B cell (primary cell): ENCODE measurements around the gene LHX2. TPM values are rescaled to one million over a fixed set of nuclear protein-coding genes. Genes with fewer than 3 reads are reported as not detected.

Experiments used
- ATAC-seq: fragments of 200-7000 bp; cut with Tn5 transposase; one replicate; pipeline ENCODE4 v1.10.0; 2021; ENCODE audit warnings: low read depth, mild to moderate bottlenecking, moderate number of reproducible peaks, moderate library complexity
- CTCF ChIA-PET: fragments of 350-600 bp; sonication (Branson Sonifier 250); formaldehyde crosslinking; loops from one replicate; lab custom pipeline; 2021; ENCODE audit warnings: antibody characterized with exemption, inconsistent platforms; lab: Charles Lee
- POLR2A ChIA-PET: fragments of 350-600 bp; sonication (Branson Sonifier 250); formaldehyde crosslinking; loops from one replicate; lab custom pipeline; 2021; ENCODE audit warnings: antibody characterized with exemption; lab: Charles Lee
- DNase-seq: peaks from one replicate; pipeline ENCODE4 v3.0.0; 2013
- H2AFZ ChIP-seq: 2 replicates; pipeline ENCODE4 v1.6.1; 2012; ENCODE audit warnings: mild to moderate bottlenecking, low read depth, low read length; ENCODE audit not compliant: insufficient read depth, poor library complexity, severe bottlenecking
- H3K27ac ChIP-seq, 2 donors: 1 replicate in 1 of 2; 2 replicates in 1 of 2; pipeline ENCODE4 v1.5.1; 2012 to 2013; ENCODE audit warnings: low read length in 2 of 2, mild to moderate bottlenecking in 2 of 2, moderate library complexity in 1 of 2
- H3K27me3 ChIP-seq, 4 experiments: fragments of 200-600 bp in 1 of 4; sonication (generic) in 1 of 4; replicated peaks in 1 of 4; 1 replicate in 2 of 4; 2 replicates in 2 of 4; pipeline versions ENCODE4 v1.6.1 to v1.7.0; 2013 to 2016; ENCODE audit warnings: low read length in 3 of 4, mild to moderate bottlenecking in 2 of 4, mixed read lengths in 1 of 4, moderate library complexity in 1 of 4; ENCODE audit not compliant: insufficient read depth in 4 of 4, control insufficient read depth in 3 of 4; ENCODE audit errors: control extremely low read depth in 1 of 4
- H3K36me3 ChIP-seq, 2 experiments: replicated peaks in 1 of 2; 1 replicate in 1 of 2; 2 replicates in 1 of 2; pipeline versions ENCODE4 v1.6.1 to v1.7.1; 2013; ENCODE audit warnings: low read length in 1 of 2; ENCODE audit not compliant: insufficient read depth in 2 of 2, control insufficient read depth in 1 of 2; ENCODE audit errors: control extremely low read depth in 1 of 2, extremely low read depth in 1 of 2
- H3K4me1 ChIP-seq, 2 donors: fragments of 200-600 bp in 1 of 2; sonication (generic) in 1 of 2; 1 replicate in 1 of 2; 2 replicates in 1 of 2; pipeline versions ENCODE4 v1.5.1 to v1.6.1; 2013 to 2017; ENCODE audit warnings: low read length in 2 of 2; ENCODE audit not compliant: control insufficient read depth in 2 of 2, insufficient read depth in 2 of 2
- H3K4me2 ChIP-seq: replicated peaks from 2 replicates; pipeline ENCODE3; 2012; ENCODE audit warnings: mild to moderate bottlenecking, low read depth, low read length; ENCODE audit not compliant: poor library complexity, severe bottlenecking
- H3K4me3 ChIP-seq, 5 experiments: fragments of 200-600 bp in 1 of 5; sonication (generic) in 1 of 5; 1 replicate in 3 of 5; 2 replicates in 2 of 5; pipeline versions ENCODE4 v1.5.1 to v1.7.0; 2011 to 2016; ENCODE audit warnings: low read length in 4 of 5, mild to moderate bottlenecking in 4 of 5, low read depth in 2 of 5, control low read depth in 1 of 5, moderate library complexity in 1 of 5; ENCODE audit not compliant: insufficient read depth in 1 of 5; ENCODE audit errors: control extremely low read depth in 1 of 5, extremely low read depth in 1 of 5
- H3K79me2 ChIP-seq: fragments of 200-600 bp; sonication (generic); one replicate; pipeline ENCODE4 v1.6.0; 2016; ENCODE audit warnings: low read length; ENCODE audit not compliant: control insufficient read depth, insufficient read depth
- H3K9ac ChIP-seq: fragments of 200-600 bp; sonication (generic); 2 replicates; pipeline ENCODE4 v1.6.1; 2017; ENCODE audit warnings: mild to moderate bottlenecking, low read length, moderate library complexity
- H3K9me3 ChIP-seq, 3 donors: one replicate each; pipeline versions ENCODE4 v1.6.1 to v1.7.1; 2013; ENCODE audit warnings: low read length in 2 of 3; ENCODE audit not compliant: control insufficient read depth in 2 of 3, insufficient read depth in 1 of 3; ENCODE audit errors: control extremely low read depth in 1 of 3
- H4K20me1 ChIP-seq: 2 replicates; pipeline ENCODE4 v1.6.0; 2012; ENCODE audit warnings: mild to moderate bottlenecking, low read length; ENCODE audit not compliant: insufficient read depth, control insufficient read depth, poor library complexity, severe bottlenecking
- H3K27ac Mint-ChIP-seq: one replicate; pipeline ENCODE4 v1.8.0; 2021; ENCODE audit warnings: mixed read lengths
- H3K27me3 Mint-ChIP-seq: one replicate; pipeline ENCODE4 v1.8.0; 2021; ENCODE audit warnings: mixed read lengths
- H3K4me1 Mint-ChIP-seq: one replicate; pipeline ENCODE4 v1.8.0; 2021; ENCODE audit warnings: mixed read lengths
- H3K4me3 Mint-ChIP-seq: one replicate; pipeline ENCODE4 v1.8.0; 2021; ENCODE audit warnings: mixed read lengths
- H3K9me3 Mint-ChIP-seq: one replicate; pipeline ENCODE4 v1.8.0; 2022; ENCODE audit warnings: mixed read lengths; ENCODE audit not compliant: insufficient read depth
- EZH2 ChIP-seq: IDR thresholded peaks from 2 replicates; pipeline ENCODE4 v1.6.1; 2012; ENCODE audit warnings: borderline replicate concordance, low read depth, mild to moderate bottlenecking, moderate library complexity, low read length; ENCODE audit not compliant: insufficient read depth, poor library complexity, severe bottlenecking
- WGBS: methylation state at CpG from one replicate; pipeline ENCODE4 v1.1.5; 2013; ENCODE audit warnings: missing lambda C conversion rate; ENCODE audit not compliant: insufficient coverage; 5-methylcytosine and 5-hydroxymethylcytosine counted together
- intact Hi-C: fragments of 100-400 bp; cut with micrococcal nuclease; formaldehyde crosslinking; loops from one replicate; pipeline ENCODE4 v1.10.0; 2022
- polyA plus RNA-seq: library from polyadenylated mRNA; depleted of rRNA; stranded (reverse); fragments of >200 nt; gene quantifications from 2 replicates; pipeline ENCODE4 v1.2.3, GENCODE V29; 2012
- total RNA-seq, 2 donors: library from RNA; stranded (reverse); fragments of 120-200 nt in 1 of 2; gene quantifications; 1 replicate in 1 of 2; 2 replicates in 1 of 2; pipeline versions ENCODE4 v1.2.3 to v1.2.4, GENCODE V29; 2013 to 2022
- TF ChIP-seq, protein P1 (sequence below): fragments of 200-600 bp; IDR thresholded peaks from one replicate; pipeline ENCODE4 v1.8.0; 2022; ENCODE audit warnings: antibody characterized with exemption, mild to moderate bottlenecking

The LHX2 gene
- total and polyA plus RNA-seq, 2 donors (not counting 1 experiment from before 2014, with no cell fraction given): 0.66 TPM; not detected in 1

DNA sequence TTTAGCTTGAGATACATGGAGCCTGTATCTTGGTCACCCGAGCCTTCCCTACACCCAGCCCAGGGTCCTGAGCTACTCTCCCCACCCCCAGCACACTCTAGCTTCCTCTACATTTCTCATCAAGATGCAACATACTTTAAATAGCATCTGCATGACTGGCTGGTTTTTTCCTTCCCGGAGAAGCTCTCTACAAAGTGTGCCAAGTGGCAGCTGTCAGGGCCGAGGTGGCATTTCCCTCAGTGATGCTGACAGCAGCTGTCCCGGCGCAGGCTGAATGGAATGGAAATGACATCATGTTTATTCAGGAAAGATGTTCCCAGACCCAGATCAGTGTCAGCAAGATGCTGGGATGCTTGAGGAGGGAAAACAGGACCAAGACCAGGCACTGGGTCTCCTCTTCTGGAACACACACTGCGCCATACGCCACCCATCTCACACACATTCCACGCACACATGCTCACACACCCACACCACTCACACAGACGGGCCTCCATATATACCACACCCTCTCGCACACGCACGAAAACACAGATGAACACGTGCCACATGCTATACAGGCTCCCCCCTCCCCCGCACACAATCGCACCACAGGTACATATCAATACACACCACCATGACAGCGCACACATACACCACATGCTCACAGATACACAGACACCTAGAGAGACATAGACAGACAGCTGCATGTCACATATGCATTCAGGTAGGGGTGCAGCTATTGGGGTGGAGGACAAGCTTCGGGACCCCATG lies 67.8 kb downstream of the LHX2 start:
- H3K27ac ChIP-seq: no peak overlapping the region
- intact Hi-C loops: no loop called here
- H4K20me1 ChIP-seq: no peaks in the 10 kb centered on the region
- no peaks in the 10 kb centered on the region for H3K79me2 ChIP-seq
- Mint-ChIP-seq H3K27me3 (peaks cover 13% of the 10 kb centered on the region), H3K4me1 (no peaks in the 10 kb centered on the region), H3K4me3 (no peak overlapping the region), H3K27ac (no peak overlapping the region), H3K9me3 (no peaks in the 10 kb centered on the region)
- TF ChIP-seq, protein P1, sequence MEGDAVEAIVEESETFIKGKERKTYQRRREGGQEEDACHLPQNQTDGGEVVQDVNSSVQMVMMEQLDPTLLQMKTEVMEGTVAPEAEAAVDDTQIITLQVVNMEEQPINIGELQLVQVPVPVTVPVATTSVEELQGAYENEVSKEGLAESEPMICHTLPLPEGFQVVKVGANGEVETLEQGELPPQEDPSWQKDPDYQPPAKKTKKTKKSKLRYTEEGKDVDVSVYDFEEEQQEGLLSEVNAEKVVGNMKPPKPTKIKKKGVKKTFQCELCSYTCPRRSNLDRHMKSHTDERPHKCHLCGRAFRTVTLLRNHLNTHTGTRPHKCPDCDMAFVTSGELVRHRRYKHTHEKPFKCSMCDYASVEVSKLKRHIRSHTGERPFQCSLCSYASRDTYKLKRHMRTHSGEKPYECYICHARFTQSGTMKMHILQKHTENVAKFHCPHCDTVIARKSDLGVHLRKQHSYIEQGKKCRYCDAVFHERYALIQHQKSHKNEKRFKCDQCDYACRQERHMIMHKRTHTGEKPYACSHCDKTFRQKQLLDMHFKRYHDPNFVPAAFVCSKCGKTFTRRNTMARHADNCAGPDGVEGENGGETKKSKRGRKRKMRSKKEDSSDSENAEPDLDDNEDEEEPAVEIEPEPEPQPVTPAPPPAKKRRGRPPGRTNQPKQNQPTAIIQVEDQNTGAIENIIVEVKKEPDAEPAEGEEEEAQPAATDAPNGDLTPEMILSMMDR: no peak
- TF ChIP-seq EZH2: no peak
- H3K4me1 ChIP-seq: no peaks in the 10 kb centered on the region
- no peak overlapping the region for H3K9ac ChIP-seq
- DNase-seq: no peak
- ChIA-PET CTCF (no interaction called here), POLR2A (no interaction called here)
- H2AFZ ChIP-seq: no peak overlapping the region
- H3K4me2 ChIP-seq: no peak overlapping the region
- 93% methylated on average over 14 of the region's 17 CpGs for WGBS
- H3K4me3 ChIP-seq: no peak overlapping the region
- no peaks in the 10 kb centered on the region for H3K27me3 ChIP-seq
- no peaks in the 10 kb centered on the region for H3K36me3 ChIP-seq
- no peaks in the 10 kb centered on the region for H3K9me3 ChIP-seq
- no peak for ATAC-seq

DNA sequence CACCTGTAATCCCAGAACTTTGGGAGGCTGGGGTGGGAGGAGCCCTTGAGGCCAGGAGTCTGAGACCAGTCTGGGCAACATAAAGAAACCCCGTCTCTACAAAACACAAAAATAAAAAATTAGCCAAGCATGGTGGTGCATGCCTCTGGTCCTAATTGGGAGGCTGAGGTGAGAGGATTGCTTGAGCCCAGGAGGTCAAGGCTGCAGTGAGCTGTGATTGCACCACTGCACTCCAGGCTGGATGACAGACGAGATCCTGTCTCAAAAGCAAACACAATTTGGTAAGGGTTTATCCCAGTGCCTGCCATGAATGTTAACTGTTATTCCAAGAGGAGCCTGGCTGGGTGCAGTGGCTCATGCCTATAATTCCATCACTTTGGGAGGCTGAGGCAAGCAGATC lies 71.1 kb downstream of the LHX2 start:
- peaks cover 0 to 13% (median 12%) of the 10 kb centered on the region in 3 donors for H3K9me3 ChIP-seq
- no peak for TF ChIP-seq EZH2
- TF ChIP-seq, protein P1: no peak
- H3K27me3 Mint-ChIP-seq: peaks cover 16% of the 10 kb centered on the region
- no peaks in the 10 kb centered on the region for H4K20me1 ChIP-seq
- H3K79me2 ChIP-seq: no peaks in the 10 kb centered on the region
- H3K36me3 ChIP-seq: no peaks in the 10 kb centered on the region
- ATAC-seq: no peak
- no peak overlapping the region for H2AFZ ChIP-seq
- H3K27ac ChIP-seq: no peak overlapping the region
- no peak overlapping the region for H3K9ac ChIP-seq
- WGBS: 88% methylated on average over 1 of the region's 2 CpGs
- no peak overlapping the region for H3K4me2 ChIP-seq
- peaks cover 7% of the 10 kb centered on the region for H3K9me3 Mint-ChIP-seq
- CTCF ChIA-PET: no interaction called here
- intact Hi-C loops: no loop called here
- H3K4me1 ChIP-seq: no peaks in the 10 kb centered on the region
- peaks cover 0 to 2% (median 0%) of the 10 kb centered on the region in 4 experiments for H3K27me3 ChIP-seq
- H3K4me1 Mint-ChIP-seq: no peaks in the 10 kb centered on the region
- H3K4me3 Mint-ChIP-seq: no peak overlapping the region
- no peak overlapping the region for H3K27ac Mint-ChIP-seq
- DNase-seq: no peak
- H3K4me3 ChIP-seq: no peak overlapping the region
- POLR2A ChIA-PET: no interaction called here
